MM.1S (cell line): ENCODE measurements around the gene PTPRN2.

Source experiments
- DNase-seq: peaks from one replicate; pipeline ENCODE4 v3.0.0-alpha.2; 2015
- H2AFZ ChIP-seq: fragments of 300-600 bp; sonication (generic); 2 replicates; pipeline ENCODE4 v1.6.0; 2016; ENCODE audit warnings: antibody characterized with exemption, low read length
- H3F3A ChIP-seq: fragments of 300-600 bp; sonication (generic); 2 replicates; pipeline ENCODE4 v1.6.1; 2016; ENCODE audit warnings: mild to moderate bottlenecking, antibody characterized with exemption, low read length, moderate library complexity, mixed read lengths; ENCODE audit not compliant: insufficient read depth
- H3K27ac ChIP-seq: fragments of 300-600 bp; sonication (generic); 2 replicates; pipeline ENCODE4 v1.5.1; 2016; ENCODE audit warnings: mild to moderate bottlenecking, low read length
- H3K27me3 ChIP-seq: fragments of 300-600 bp; sonication (generic); replicated peaks from 2 replicates; pipeline ENCODE4 v1.6.0; 2016; ENCODE audit warnings: low read length; ENCODE audit not compliant: insufficient read depth
- H3K36me3 ChIP-seq: fragments of 300-600 bp; sonication (generic); replicated peaks from 2 replicates; pipeline ENCODE4 v1.6.1; 2016; ENCODE audit warnings: mild to moderate bottlenecking, low read length, mixed read lengths; ENCODE audit not compliant: insufficient read depth
- H3K4me1 ChIP-seq: fragments of 300-600 bp; sonication (generic); 2 replicates; pipeline ENCODE4 v1.6.1; 2016; ENCODE audit warnings: low read length, mixed read lengths
- H3K4me2 ChIP-seq: fragments of 300-600 bp; sonication (generic); 2 replicates; pipeline ENCODE4 v1.6.0; 2016; ENCODE audit warnings: low read depth, low read length
- H3K4me3 ChIP-seq: fragments of 300-600 bp; sonication (generic); 2 replicates; pipeline ENCODE4 v1.5.1; 2016; ENCODE audit warnings: low read length, mixed read lengths
- H3K79me2 ChIP-seq: fragments of 300-600 bp; sonication (generic); 2 replicates; pipeline ENCODE4 v1.6.1; 2016; ENCODE audit warnings: mixed run types, low read length, mixed read lengths
- H3K9ac ChIP-seq: fragments of 300-600 bp; sonication (generic); 2 replicates; pipeline ENCODE4 v1.6.1; 2016; ENCODE audit warnings: low read length, mixed read lengths
- H3K9me2 ChIP-seq: fragments of 300-600 bp; sonication (generic); replicated peaks from 2 replicates; pipeline ENCODE4 v1.6.1; 2016; ENCODE audit warnings: mild to moderate bottlenecking, low read length, mixed read lengths; ENCODE audit not compliant: insufficient read depth
- H3K9me3 ChIP-seq: fragments of 300-600 bp; sonication (generic); replicated peaks from 2 replicates; pipeline ENCODE4 v1.6.1; 2016; ENCODE audit warnings: mild to moderate bottlenecking, low read length, mixed read lengths; ENCODE audit not compliant: insufficient read depth
- H4K20me1 ChIP-seq: fragments of 300-600 bp; sonication (generic); 2 replicates; pipeline ENCODE4 v1.6.1; 2016; ENCODE audit warnings: mild to moderate bottlenecking, low read length, moderate library complexity, mixed read lengths; ENCODE audit not compliant: insufficient read depth
- CTCF ChIP-seq: fragments of 300-600 bp; sonication (generic); IDR thresholded peaks from 2 replicates; pipeline ENCODE4 v1.5.1; 2016; ENCODE audit warnings: antibody characterized with exemption, low read length, mixed read lengths
- EZH2 ChIP-seq: fragments of 300-600 bp; sonication (generic); optimal IDR thresholded peaks from 2 replicates; pipeline ENCODE3; 2017; ENCODE audit warnings: low read depth, mild to moderate bottlenecking, antibody characterized with exemption, low read length, mixed read lengths
- EZH2phosphoT487 ChIP-seq: fragments of 300-600 bp; sonication (generic); IDR thresholded peaks from 2 replicates; pipeline ENCODE4 v1.6.1; 2018; ENCODE audit warnings: antibody characterized with exemption, low read length

PTPRN2 gene

DNA sequence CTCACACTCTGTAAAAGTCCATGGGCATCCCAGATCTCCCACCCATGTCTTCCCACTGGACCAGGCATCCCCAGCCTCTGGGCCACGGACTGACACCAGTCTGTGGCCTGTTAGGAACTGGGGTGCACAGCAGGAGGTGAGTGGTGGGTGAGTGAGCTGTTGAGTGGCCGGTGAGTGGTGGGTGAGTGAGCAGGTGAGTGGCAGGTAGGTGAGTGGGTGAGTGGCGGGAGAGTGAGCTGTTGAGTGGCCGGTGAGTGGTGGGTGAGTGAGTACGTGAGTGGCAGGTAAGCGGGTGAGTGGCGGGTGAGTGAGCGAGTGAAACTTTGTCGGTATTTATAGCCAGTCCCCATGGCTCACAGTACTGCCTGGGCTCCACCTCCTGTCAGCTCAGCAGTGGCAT lies 779.6 kb downstream of the PTPRN2 start:
- Histone ChIP-seq H3K4me3 (no peak overlapping the region), H3K27ac (no peak overlapping the region), H3K9me2 (no peaks in the 10 kb centered on the region), H3K4me2 (no peak overlapping the region), H4K20me1 (no peaks in the 10 kb centered on the region), H2AFZ (no peak overlapping the region), H3F3A (no peaks in the 10 kb centered on the region), H3K36me3 (no peaks in the 10 kb centered on the region), H3K27me3 (peaks cover 86% of the 10 kb centered on the region), H3K9me3 (no peaks in the 10 kb centered on the region), H3K4me1 (no peaks in the 10 kb centered on the region), H3K79me2 (no peaks in the 10 kb centered on the region), H3K9ac (no peak overlapping the region)
- TF ChIP-seq CTCF (no peak), EZH2 (no peak), EZH2phosphoT487 (no peak)
- DNase-seq: no peak

- Histone ChIP-seq H2AFZ (no peak overlapping the region), H3K4me2 (no peak overlapping the region), H3K36me3 (no peaks in the 10 kb centered on the region), H3K4me1 (no peaks in the 10 kb centered on the region), H3K4me3 (no peak overlapping the region), H3K9me2 (no peaks in the 10 kb centered on the region), H3K9ac (no peak overlapping the region), H3K9me3 (no peaks in the 10 kb centered on the region), H3F3A (no peaks in the 10 kb centered on the region), H3K27me3 (peaks cover 84% of the 10 kb centered on the region), H4K20me1 (no peaks in the 10 kb centered on the region), H3K27ac (no peak overlapping the region), H3K79me2 (no peaks in the 10 kb centered on the region)
- DNase-seq: no peak
- TF ChIP-seq EZH2phosphoT487: no peak
- no peak for TF ChIP-seq EZH2
- no peak for TF ChIP-seq CTCF
Measured at GRCh38 chr7:157807510-157807909, 780.1 kb downstream of the PTPRN2 start.

- Histone ChIP-seq H3K4me3 (no peak overlapping the region), H3F3A (no peaks in the 10 kb centered on the region), H3K27ac (no peak overlapping the region), H3K36me3 (no peaks in the 10 kb centered on the region), H3K79me2 (no peaks in the 10 kb centered on the region), H3K9ac (no peak overlapping the region), H3K9me2 (no peaks in the 10 kb centered on the region), H4K20me1 (no peaks in the 10 kb centered on the region), H3K9me3 (no peaks in the 10 kb centered on the region), H3K4me2 (no peak overlapping the region), H2AFZ (no peak overlapping the region), H3K27me3 (peaks cover 83% of the 10 kb centered on the region), H3K4me1 (no peaks in the 10 kb centered on the region)
- DNase-seq: no peak
- TF ChIP-seq CTCF (no peak), EZH2phosphoT487 (no peak), EZH2 (no peak)
Measured at GRCh38 chr7:157806711-157807110, 780.9 kb downstream of the PTPRN2 start.
